Muscle of leg (tissue), 11 donors: ENCODE measurements around the gene PLSCR1. TPM values are rescaled to one million over a fixed set of nuclear protein-coding genes. Genes with fewer than 3 reads are reported as not detected.
"Not testable (repeated sequence)": the region's sequence is repeated elsewhere in the genome, so short reads cannot be mapped to it uniquely, and the experiment has no call there.

ENCODE experiments used
- DNase-seq: peaks from one replicate; pipeline ENCODE4 v3.0.0; 2013
- H3K27ac ChIP-seq: one replicate; pipeline ENCODE4 v1.5.1; 2013; ENCODE audit warnings: mild to moderate bottlenecking, low read length, control low read depth
- H3K27me3 ChIP-seq: one replicate; pipeline ENCODE4 v1.6.1; 2013; ENCODE audit warnings: low read length; ENCODE audit not compliant: control insufficient read depth, insufficient read depth
- H3K36me3 ChIP-seq: one replicate; pipeline ENCODE4 v1.6.1; 2013; ENCODE audit warnings: low read length; ENCODE audit not compliant: control insufficient read depth, insufficient read depth
- H3K4me1 ChIP-seq: one replicate; pipeline ENCODE4 v1.6.1; 2013; ENCODE audit warnings: low read length; ENCODE audit not compliant: control insufficient read depth, insufficient read depth
- H3K4me3 ChIP-seq: one replicate; pipeline ENCODE4 v1.5.1; 2013; ENCODE audit warnings: low read length, control low read depth
- H3K9me3 ChIP-seq: replicated peaks from 2 replicates; pipeline ENCODE4 v1.6.1; 2013; ENCODE audit warnings: low read depth, low read length; ENCODE audit not compliant: control insufficient read depth
- WGBS: methylation state at CpG from one replicate; pipeline ENCODE4 v1.1.5; 2013; ENCODE audit warnings: missing lambda C conversion rate; ENCODE audit not compliant: insufficient coverage; 5-methylcytosine and 5-hydroxymethylcytosine counted together
- polyA plus RNA-seq, 8 donors: library from polyadenylated mRNA; unstranded; fragments of 120-200 nt; gene quantifications; one replicate each; pipeline versions ENCODE4 v1.2.1 to v1.2.3, GENCODE V29; 2013; ENCODE audit warnings: inconsistent platforms in 1 of 8, low replicate concordance in 1 of 8; ENCODE audit not compliant: insufficient read length in 8 of 8, insufficient read depth in 1 of 8
- total RNA-seq: library from RNA; stranded (reverse); fragments of 120-200 nt; gene quantifications from one replicate; pipeline ENCODE4 v1.2.4, GENCODE V29; 2013

The PLSCR1 gene
- total and polyA plus RNA-seq, 9 donors = 16.0 to 22.8 (median 18.5) TPM

GRCh38 chr3:146522174-146523158 lies 21.9 kb downstream of the PLSCR1 start:
- DNase-seq, H3K27ac ChIP-seq, H3K27me3 ChIP-seq, H3K9me3 ChIP-seq, H3K4me3 ChIP-seq, H3K4me1 ChIP-seq: not testable (repeated sequence)
- 71% methylated on average over 10 of the region's 17 CpGs for WGBS
- peaks cover 14% of the 10 kb centered on the region for H3K36me3 ChIP-seq

- no CpG with 5 or more reads among the region's 1 CpG for WGBS
- H3K9me3 ChIP-seq = no peaks in the 10 kb centered on the region
- H3K27me3 ChIP-seq = no peaks in the 10 kb centered on the region
- H3K27ac ChIP-seq = no peak overlapping the region
- no peak overlapping the region for H3K4me3 ChIP-seq
- no peak for DNase-seq
- H3K36me3 ChIP-seq = peaks cover 14% of the 10 kb centered on the region
- H3K4me1 ChIP-seq = no peaks in the 10 kb centered on the region
Measured at GRCh38 chr3:146521394-146521793, 23.0 kb downstream of the PLSCR1 start.

- Histone ChIP-seq H3K4me1 (no peaks in the 10 kb centered on the region), H3K4me3 (no peak overlapping the region), H3K9me3 (no peaks in the 10 kb centered on the region), H3K27ac (no peak overlapping the region), H3K36me3 (peaks cover 10% of the 10 kb centered on the region), H3K27me3 (no peaks in the 10 kb centered on the region)
- no peak for DNase-seq
Measured at GRCh38 chr3:146519810-146520209, 24.6 kb downstream of the PLSCR1 start.

- 100% methylated on average over 3 of the region's 4 CpGs for WGBS
- Histone ChIP-seq H3K9me3 (no peaks in the 10 kb centered on the region), H3K4me1 (no peaks in the 10 kb centered on the region), H3K27ac (no peak overlapping the region), H3K4me3 (no peak overlapping the region), H3K27me3 (no peaks in the 10 kb centered on the region), H3K36me3 (peaks cover 13% of the 10 kb centered on the region)
- no peak for DNase-seq
Measured at GRCh38 chr3:146517684-146518435, 26.5 kb downstream of the PLSCR1 start.

- no peaks in the 10 kb centered on the region for H3K9me3 ChIP-seq
- DNase-seq = no peak
- H3K36me3 ChIP-seq = peaks cover 11% of the 10 kb centered on the region
- H3K4me1 ChIP-seq = no peaks in the 10 kb centered on the region
- no peak overlapping the region for H3K27ac ChIP-seq
- no peak overlapping the region for H3K4me3 ChIP-seq
- no peaks in the 10 kb centered on the region for H3K27me3 ChIP-seq
- no CpG with 5 or more reads among the region's 2 CpGs for WGBS
Measured at GRCh38 chr3:146513386-146514051, 30.9 kb downstream of the PLSCR1 start.

GRCh38 chr3:146511402-146512134 lies 32.8 kb downstream of the PLSCR1 start:
- Histone ChIP-seq H3K9me3 (no peaks in the 10 kb centered on the region), H3K4me1 (no peaks in the 10 kb centered on the region), H3K36me3 (peaks cover 11% of the 10 kb centered on the region), H3K27me3 (no peaks in the 10 kb centered on the region), H3K27ac (no peak overlapping the region), H3K4me3 (no peak overlapping the region)
- no peak for DNase-seq
- WGBS = 100% methylated on average over 2 of the region's 3 CpGs

GRCh38 chr3:146507331-146508120 lies 36.9 kb downstream of the PLSCR1 start:
- WGBS = no CpG with 5 or more reads among the region's 1 CpG
- H3K36me3 ChIP-seq = no peaks in the 10 kb centered on the region
- no peak overlapping the region for H3K27ac ChIP-seq
- no peak overlapping the region for H3K4me3 ChIP-seq
- DNase-seq = no peak
- no peaks in the 10 kb centered on the region for H3K27me3 ChIP-seq
- no peaks in the 10 kb centered on the region for H3K4me1 ChIP-seq
- H3K9me3 ChIP-seq = no peaks in the 10 kb centered on the region

GRCh38 chr3:146505516-146505915 lies 38.9 kb downstream of the PLSCR1 start:
- Histone ChIP-seq H3K4me3 (no peak overlapping the region), H3K36me3 (no peaks in the 10 kb centered on the region), H3K27ac (no peak overlapping the region), H3K4me1 (no peaks in the 10 kb centered on the region), H3K9me3 (no peaks in the 10 kb centered on the region), H3K27me3 (no peaks in the 10 kb centered on the region)
- no CpG with 5 or more reads among the region's 1 CpG for WGBS
- no peak for DNase-seq

GRCh38 chr3:146504498-146505197 lies 39.8 kb downstream of the PLSCR1 start:
- no peaks in the 10 kb centered on the region for H3K9me3 ChIP-seq
- DNase-seq = no peak
- no peak overlapping the region for H3K4me3 ChIP-seq
- H3K4me1 ChIP-seq = no peaks in the 10 kb centered on the region
- 20% methylated on average over 1 of the region's 3 CpGs for WGBS
- no peak overlapping the region for H3K27ac ChIP-seq
- H3K27me3 ChIP-seq = no peaks in the 10 kb centered on the region
- H3K36me3 ChIP-seq = no peaks in the 10 kb centered on the region
